Endothelial cell of umbilical vein (primary cell): ENCODE measurements around the gene SS18L1. TPM values are rescaled to one million over a fixed set of nuclear protein-coding genes. Genes with fewer than 3 reads are reported as not detected.

Experiments
- BruUV-seq: library from RNA; stranded (reverse); fragments of 400-500 nt; replicated peaks from 2 replicates; lab custom pipeline; 2021; lab: Mats Ljungman, UMichigan
- CTCF ChIA-PET: fragments of 300-600, 350-600 bp; sonication (Branson Sonifier 250); formaldehyde crosslinking; loops from one replicate; lab custom pipeline; 2021; ENCODE audit warnings: antibody characterized with exemption, inconsistent platforms; lab: Charles Lee
- POLR2A ChIA-PET: fragments of 300-600, 350-600 bp; sonication (Branson Sonifier 250); formaldehyde crosslinking; loops from one replicate; lab custom pipeline; 2021; ENCODE audit warnings: antibody characterized with exemption, inconsistent platforms; lab: Charles Lee
- DNase-seq: peaks from one replicate; pipeline ENCODE4 v3.0.0-alpha.2; 2011; ENCODE audit warnings: low read depth, low spot score
- FAIRE-seq: peaks from 2 replicates; lab custom pipeline; 2011; peaks lifted over from hg19 to GRCh38; lab: Jason Lieb, UNC
- H2AFZ ChIP-seq: 2 replicates; pipeline ENCODE4 v1.6.0; 2012; ENCODE audit warnings: low read depth, low read length, control low read depth, inconsistent platforms
- H3K27ac ChIP-seq: 2 replicates; pipeline ENCODE4 v1.5.1; 2011; ENCODE audit warnings: low read depth, mild to moderate bottlenecking, control low read depth, low read length, moderate library complexity; ENCODE audit not compliant: insufficient read depth
- H3K27me3 ChIP-seq, 2 experiments: 2 replicates each; pipeline versions ENCODE4 v1.6.0 to v1.6.1; 2011; ENCODE audit warnings: low read length in 2 of 2, mixed read lengths in 1 of 2; ENCODE audit not compliant: control insufficient read depth in 2 of 2, insufficient read depth in 2 of 2
- H3K36me3 ChIP-seq, 2 experiments: 2 replicates in 1 of 2; 3 replicates in 1 of 2; pipeline ENCODE4 v1.5.1; 2011; ENCODE audit warnings: low read length in 2 of 2, mild to moderate bottlenecking in 1 of 2, moderate library complexity in 1 of 2; ENCODE audit not compliant: control insufficient read depth in 2 of 2, insufficient read depth in 2 of 2; ENCODE audit errors: extremely low read depth in 1 of 2
- H3K4me1 ChIP-seq: 3 replicates; pipeline ENCODE4 v1.5.1; 2011; ENCODE audit warnings: mild to moderate bottlenecking, low read length; ENCODE audit not compliant: control insufficient read depth, insufficient read depth; ENCODE audit errors: extremely low read depth
- H3K4me2 ChIP-seq: 2 replicates; pipeline ENCODE4 v1.6.1; 2011; ENCODE audit warnings: low read length, control low read depth, mixed read lengths; ENCODE audit not compliant: insufficient read depth
- H3K4me3 ChIP-seq, 3 experiments: fragments of 200-600 bp in 1 of 3; sonication (generic), shearing (Covaris generic) in 1 of 3; replicated peaks in 1 of 3; 2 replicates each; pipeline ENCODE4 v1.5.1; 2011 to 2016; ENCODE audit warnings: control low read depth in 3 of 3, low read length in 3 of 3, mild to moderate bottlenecking in 2 of 3, inconsistent platforms in 1 of 3, low read depth in 1 of 3, moderate library complexity in 1 of 3; ENCODE audit not compliant: insufficient read depth in 1 of 3
- H3K79me2 ChIP-seq: 2 replicates; pipeline ENCODE4 v1.6.0; 2012; ENCODE audit warnings: low read length, inconsistent platforms; ENCODE audit not compliant: control insufficient read depth, insufficient read depth
- H3K9ac ChIP-seq: replicated peaks from 2 replicates; pipeline ENCODE3; 2011; ENCODE audit warnings: low read length, control low read depth; ENCODE audit not compliant: insufficient read depth; ENCODE audit errors: extremely low read depth
- H3K9me1 ChIP-seq: replicated peaks from 3 replicates; pipeline ENCODE4 v1.6.0; 2011; ENCODE audit warnings: mild to moderate bottlenecking, low read length; ENCODE audit not compliant: control insufficient read depth, insufficient read depth; ENCODE audit errors: extremely low read depth
- H3K9me3 ChIP-seq: replicated peaks from 2 replicates; pipeline ENCODE4 v1.5.1; 2012; ENCODE audit warnings: low read length, inconsistent platforms; ENCODE audit not compliant: control insufficient read depth, insufficient read depth
- H4K20me1 ChIP-seq: replicated peaks from 2 replicates; pipeline ENCODE3; 2011; ENCODE audit warnings: mild to moderate bottlenecking, low read length; ENCODE audit not compliant: control insufficient read depth, insufficient read depth; ENCODE audit errors: extremely low read depth
- CTCF ChIP-seq, 2 donors: IDR thresholded peaks; 1 replicate in 1 of 2; 2 replicates in 1 of 2; pipeline ENCODE4 v1.5.1; 2011; ENCODE audit warnings: low read length in 2 of 2, mild to moderate bottlenecking in 2 of 2, moderate library complexity in 2 of 2, control low read depth in 1 of 2, inconsistent platforms in 1 of 2, low read depth in 1 of 2; ENCODE audit not compliant: insufficient read depth in 1 of 2; ENCODE audit errors: extremely low read depth in 1 of 2
- EZH2 ChIP-seq: IDR thresholded peaks from 2 replicates; pipeline ENCODE4 v1.6.1; 2012; ENCODE audit warnings: borderline replicate concordance, low read depth, mild to moderate bottlenecking, moderate library complexity, low read length, inconsistent platforms; ENCODE audit not compliant: severe bottlenecking
- FOS ChIP-seq: IDR thresholded peaks from 2 replicates; pipeline ENCODE4 v1.6.1; 2011; ENCODE audit warnings: mild to moderate bottlenecking, low read length, moderate library complexity, borderline replicate concordance; ENCODE audit not compliant: insufficient read depth
- GATA2 ChIP-seq: IDR thresholded peaks from 2 replicates; pipeline ENCODE4 v1.7.0; 2011; ENCODE audit warnings: low read depth, mild to moderate bottlenecking, moderate library complexity, mixed read lengths, low read length; ENCODE audit not compliant: insufficient read length, insufficient read depth
- JUN ChIP-seq: IDR thresholded peaks from 2 replicates; pipeline ENCODE4 v1.6.1; 2011; ENCODE audit warnings: borderline replicate concordance, low read depth; ENCODE audit not compliant: insufficient read length, insufficient read depth
- MAX ChIP-seq: IDR thresholded peaks from 2 replicates; pipeline ENCODE4 v1.6.1; 2011; ENCODE audit not compliant: insufficient read depth, insufficient read length
- MYC ChIP-seq: IDR thresholded peaks from one replicate; pipeline ENCODE4 v1.6.1; 2011; ENCODE audit warnings: mild to moderate bottlenecking, low read depth, low read length
- POLR2A ChIP-seq: IDR thresholded peaks from 2 replicates; pipeline ENCODE4 v1.6.1; 2012; ENCODE audit warnings: low read depth, mild to moderate bottlenecking, control low read depth, low read length
- POLR2AphosphoS5 ChIP-seq: IDR thresholded peaks from 2 replicates; pipeline ENCODE4 v1.6.1; 2012; ENCODE audit warnings: low read depth, mild to moderate bottlenecking, control low read depth, low read length, moderate library complexity; ENCODE audit not compliant: insufficient read depth
- dilution Hi-C: fragments of 300-500 bp; cut with MboI; formaldehyde crosslinking; loops from one replicate; pipeline ENCODE4 v1.15.0; 2019; ENCODE audit warnings: low sequenced_read_pairs; ENCODE audit not compliant: extremely low pct_ligation_motif_present
- intact Hi-C: fragments of 100-400 bp; cut with micrococcal nuclease; formaldehyde crosslinking; loops from one replicate; pipeline ENCODE4 v1.10.0; 2022
- polyA plus RNA-seq, 4 experiments: library from polyadenylated mRNA; depleted of rRNA in 3 of 4; stranded (reverse) in 3 of 4; unstranded in 1 of 4; fragments of >200 nt; gene quantifications; 2 replicates each; pipeline versions ENCODE4 v1.2.1 to v1.2.3, GENCODE V29; 2011 to 2012; ENCODE audit warnings: missing spikeins in 1 of 4
- total RNA-seq: library from RNA; stranded (reverse); gene quantifications from 2 replicates; pipeline ENCODE4 v1.2.3, GENCODE V29; 2021

The SS18L1 gene
- total and polyA plus RNA-seq, 2 donors (not counting 3 experiments of a cell fraction or from before 2014, with no cell fraction given): 15.4 to 21.7 TPM

GRCh38 chr20:62227591-62227976 is 84.0 kb downstream of the SS18L1 start:
- no peaks in the 10 kb centered on the region for H3K9me3 ChIP-seq
- no peaks in the 10 kb centered on the region for H3K4me1 ChIP-seq
- no peak overlapping the region for H3K27ac ChIP-seq
- H3K4me3 ChIP-seq: no peak overlapping the region
- H3K9ac ChIP-seq: no peak overlapping the region
- BruUV-seq: no TSS peak
- no peaks in the 10 kb centered on the region for H3K36me3 ChIP-seq
- no peaks in the 10 kb centered on the region for H3K79me2 ChIP-seq
- TF ChIP-seq POLR2A: no peak
- TF ChIP-seq JUN: no peak
- H3K4me2 ChIP-seq: no peak overlapping the region
- CTCF ChIA-PET: no interaction called here
- H3K27me3 ChIP-seq: no peaks in the 10 kb centered on the region
- no peaks in the 10 kb centered on the region for H3K9me1 ChIP-seq
- H2AFZ ChIP-seq: no peak overlapping the region
- DNase-seq: no peak
- POLR2A ChIA-PET: no interaction called here
- FAIRE-seq: no peak
- no peaks in the 10 kb centered on the region for H4K20me1 ChIP-seq
- dilution Hi-C loops (no loop called here), intact Hi-C loops (no loop called here)

GRCh38 chr20:62227977-62228958 is 84.7 kb downstream of the SS18L1 start:
- Histone ChIP-seq H3K9me1 (no peaks in the 10 kb centered on the region), H3K27ac (no peak overlapping the region), H3K4me2 (no peak overlapping the region), H3K36me3 (no peaks in the 10 kb centered on the region), H3K27me3 (no peaks in the 10 kb centered on the region), H3K4me1 (no peaks in the 10 kb centered on the region), H2AFZ (no peak overlapping the region), H3K9me3 (no peaks in the 10 kb centered on the region), H3K9ac (no peak overlapping the region), H3K4me3 (no peak overlapping the region), H3K79me2 (no peaks in the 10 kb centered on the region), H4K20me1 (no peaks in the 10 kb centered on the region)
- dilution Hi-C loops: no loop called here
- no TSS peak for BruUV-seq
- POLR2A ChIA-PET: no interaction called here
- TF ChIP-seq POLR2A: no peak
- no peak for TF ChIP-seq EZH2
- no peak for TF ChIP-seq CTCF (IDR thresholded peaks at IDR 0.05; ENCODE audit: extremely low read depth in 1 of 2, insufficient read depth in 1 of 2, low read depth in 1 of 2, low read length in 2 of 2)
- no peak for TF ChIP-seq POLR2AphosphoS5
- no peak for TF ChIP-seq JUN
- TF ChIP-seq MYC: no peak
- no peak for TF ChIP-seq MAX
- TF ChIP-seq GATA2: no peak
- TF ChIP-seq FOS: no peak
- FAIRE-seq (no peak), DNase-seq (no peak)
- intact Hi-C loops: no loop called here
- CTCF ChIA-PET: no interaction called here
